Neutrophil (primary cell): ENCODE results near the gene GLIPR1L1.
A peak's percentile ranks its signal among the peaks of the same experiment; 100 is the strongest.

Experiments used
- H3K27ac ChIP-seq: fragments of 200-600 bp; sonication (generic); 2 replicates; pipeline ENCODE4 v1.5.1; 2016; ENCODE audit warnings: mild to moderate bottlenecking, moderate library complexity
- H3K27me3 ChIP-seq: fragments of 200-600 bp; sonication (generic); 2 replicates; pipeline ENCODE4 v1.6.0; 2016; ENCODE audit warnings: mild to moderate bottlenecking
- H3K36me3 ChIP-seq: fragments of 200-600 bp; sonication (generic); 2 replicates; pipeline ENCODE4 v1.5.1; 2017
- H3K4me1 ChIP-seq, 2 experiments: fragments of 200-600 bp in 1 of 2; sonication (generic) in 1 of 2; 1 replicate in 1 of 2; 2 replicates in 1 of 2; pipeline versions ENCODE4 v1.5.1 to v1.6.1; 2013 to 2016; ENCODE audit warnings: low read depth in 1 of 2, low read length in 1 of 2, mild to moderate bottlenecking in 1 of 2, moderate library complexity in 1 of 2; ENCODE audit not compliant: control insufficient read depth in 1 of 2, insufficient read depth in 1 of 2
- H3K4me3 ChIP-seq, 2 experiments: fragments of 200-600 bp in 1 of 2; sonication (generic) in 1 of 2; 1 replicate in 1 of 2; 2 replicates in 1 of 2; pipeline ENCODE4 v1.5.1; 2013 to 2016; ENCODE audit warnings: low read depth in 1 of 2, low read length in 1 of 2, mild to moderate bottlenecking in 1 of 2, moderate library complexity in 1 of 2
- H3K9me3 ChIP-seq: fragments of 200-600 bp; sonication (generic); 2 replicates; pipeline ENCODE4 v1.5.1; 2016
- CTCF ChIP-seq: fragments of 200-600 bp; sonication (generic); IDR thresholded peaks from 2 replicates; pipeline ENCODE4 v1.5.1; 2016; ENCODE audit warnings: antibody characterized with exemption

GLIPR1L1 gene

GRCh38 chr12:75350413-75350812 lies 15.9 kb downstream of the GLIPR1L1 start:
- Histone ChIP-seq H3K9me3 (no peaks in the 10 kb centered on the region), H3K36me3 (no peaks in the 10 kb centered on the region), H3K27ac (no peak overlapping the region), H3K4me3 (no peak overlapping the region), H3K4me1 (no peaks in the 10 kb centered on the region), H3K27me3 (no peaks in the 10 kb centered on the region)
- no peak for TF ChIP-seq CTCF

GRCh38 chr12:75354011-75354410 lies 19.5 kb downstream of the GLIPR1L1 start:
- no peaks in the 10 kb centered on the region for H3K9me3 ChIP-seq
- H3K4me1 ChIP-seq, result no peaks in the 10 kb centered on the region
- TF ChIP-seq CTCF, result no peak
- no peaks in the 10 kb centered on the region for H3K27me3 ChIP-seq
- no peaks in the 10 kb centered on the region for H3K36me3 ChIP-seq
- no peak overlapping the region for H3K27ac ChIP-seq
- no peak overlapping the region for H3K4me3 ChIP-seq

GRCh38 chr12:75360920-75361319 lies 26.4 kb downstream of the GLIPR1L1 start:
- Histone ChIP-seq H3K4me3 (no peak overlapping the region), H3K36me3 (no peaks in the 10 kb centered on the region), H3K4me1 (peaks cover 12 to 24% of the 10 kb centered on the region in 2 experiments), H3K27me3 (no peaks in the 10 kb centered on the region), H3K9me3 (no peaks in the 10 kb centered on the region), H3K27ac (peak overlapping the region; percentile 47)
- TF ChIP-seq CTCF, result no peak

- Histone ChIP-seq H3K4me3 (no peak overlapping the region), H3K27ac (peak overlapping the region; percentile 47), H3K27me3 (no peaks in the 10 kb centered on the region), H3K36me3 (no peaks in the 10 kb centered on the region), H3K4me1 (peaks cover 12 to 24% of the 10 kb centered on the region in 2 experiments), H3K9me3 (no peaks in the 10 kb centered on the region)
- no peak for TF ChIP-seq CTCF
These were observed 26.9 kb downstream of the GLIPR1L1 start for GRCh38 chr12:75361408-75361807.

- Histone ChIP-seq H3K36me3 (no peaks in the 10 kb centered on the region), H3K9me3 (no peaks in the 10 kb centered on the region), H3K27me3 (no peaks in the 10 kb centered on the region), H3K4me3 (no peak overlapping the region), H3K27ac (no peak overlapping the region), H3K4me1 (peaks cover 12 to 24% of the 10 kb centered on the region in 2 experiments)
- TF ChIP-seq CTCF, result no peak
These were observed 30.4 kb downstream of the GLIPR1L1 start for GRCh38 chr12:75364919-75365318.

- H3K27ac ChIP-seq, result no peak overlapping the region
These were observed 32.2 kb downstream of the GLIPR1L1 start for GRCh38 chr12:75366629-75367028.

More at GRCh38 chr12:75366629-75367028, 32.2 kb downstream of the GLIPR1L1 start:
- Histone ChIP-seq H3K9me3 (no peaks in the 10 kb centered on the region), H3K4me3 (no peak overlapping the region), H3K27me3 (no peaks in the 10 kb centered on the region), H3K36me3 (no peaks in the 10 kb centered on the region), H3K4me1 (peaks cover 12 to 19% of the 10 kb centered on the region in 2 experiments)
- no peak for TF ChIP-seq CTCF
